HG03439 (cell line): ENCODE measurements around the gene DBH.

Experiments
- ATAC-seq: cut with Tn5 transposase; IDR thresholded peaks from one replicate; pipeline ENCODE4 v1.9.1; 2021; ENCODE audit warnings: mild to moderate bottlenecking, moderate library complexity; ENCODE audit not compliant: unreplicated experiment

DBH gene

DNA sequence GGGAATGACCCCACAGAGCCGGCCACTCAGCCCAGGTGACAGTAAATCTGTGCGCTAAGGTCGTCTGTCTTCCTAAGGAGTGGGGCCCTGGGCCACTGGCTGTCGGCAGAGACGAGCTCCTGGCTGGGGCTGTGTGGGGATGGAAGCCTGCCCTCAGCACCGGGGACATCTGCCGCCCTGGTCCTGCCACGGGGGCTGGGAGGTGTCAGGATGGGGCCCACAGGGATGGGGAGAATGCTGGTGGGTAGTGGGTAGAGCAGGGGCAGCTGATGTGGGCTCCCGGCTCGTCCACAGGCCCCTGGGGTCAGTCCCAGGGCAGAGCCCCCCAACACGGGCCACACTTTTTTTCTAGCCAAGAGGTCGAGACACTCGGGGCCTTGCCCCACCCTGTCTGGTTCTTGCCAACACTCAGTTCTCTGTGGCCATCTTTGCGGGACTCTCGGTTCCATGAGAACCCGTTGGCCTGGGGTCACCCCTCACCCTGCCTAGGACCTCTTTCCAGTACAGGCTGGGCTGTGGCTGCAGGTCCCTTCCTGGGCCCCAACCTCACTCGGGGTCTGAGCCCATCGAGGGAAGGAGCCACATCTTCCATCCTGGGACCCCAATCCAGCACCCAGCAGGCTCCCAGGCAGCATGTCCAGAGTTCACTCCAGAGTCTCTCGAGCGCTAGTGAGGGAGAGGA is 45.0 kb downstream of the DBH start:
- no peak for ATAC-seq

DNA sequence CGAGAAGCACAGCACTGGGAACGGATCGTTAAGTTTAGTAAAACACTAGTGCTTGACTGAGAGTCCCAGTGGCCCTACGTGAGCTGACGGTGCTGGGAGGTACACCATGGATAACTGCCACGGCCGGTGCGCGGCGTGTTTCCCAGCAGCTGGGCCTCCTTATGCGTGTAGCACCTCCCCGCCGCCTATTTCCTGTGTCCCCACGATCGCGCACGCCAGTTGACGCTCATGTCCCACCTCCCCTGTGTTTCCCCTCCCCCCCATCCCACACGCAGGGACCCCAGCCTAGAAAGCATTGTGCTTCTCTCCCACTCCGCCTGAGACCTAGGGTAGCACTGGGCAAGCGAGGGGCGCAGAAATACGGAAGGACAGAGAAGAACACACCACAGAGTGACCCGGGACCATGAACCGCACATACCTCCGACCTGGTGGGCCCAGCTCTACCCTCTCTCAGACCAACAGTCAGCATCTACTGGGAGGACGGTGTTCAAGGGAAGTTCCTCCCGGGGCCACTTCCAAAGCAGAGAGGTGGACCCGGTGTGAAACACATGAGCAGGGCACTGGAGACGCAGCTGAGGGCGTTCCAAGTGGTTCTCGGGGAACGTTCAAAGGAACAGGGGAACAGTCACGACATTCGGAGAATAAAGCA is 45.6 kb downstream of the DBH start:
- no peak for ATAC-seq

DNA sequence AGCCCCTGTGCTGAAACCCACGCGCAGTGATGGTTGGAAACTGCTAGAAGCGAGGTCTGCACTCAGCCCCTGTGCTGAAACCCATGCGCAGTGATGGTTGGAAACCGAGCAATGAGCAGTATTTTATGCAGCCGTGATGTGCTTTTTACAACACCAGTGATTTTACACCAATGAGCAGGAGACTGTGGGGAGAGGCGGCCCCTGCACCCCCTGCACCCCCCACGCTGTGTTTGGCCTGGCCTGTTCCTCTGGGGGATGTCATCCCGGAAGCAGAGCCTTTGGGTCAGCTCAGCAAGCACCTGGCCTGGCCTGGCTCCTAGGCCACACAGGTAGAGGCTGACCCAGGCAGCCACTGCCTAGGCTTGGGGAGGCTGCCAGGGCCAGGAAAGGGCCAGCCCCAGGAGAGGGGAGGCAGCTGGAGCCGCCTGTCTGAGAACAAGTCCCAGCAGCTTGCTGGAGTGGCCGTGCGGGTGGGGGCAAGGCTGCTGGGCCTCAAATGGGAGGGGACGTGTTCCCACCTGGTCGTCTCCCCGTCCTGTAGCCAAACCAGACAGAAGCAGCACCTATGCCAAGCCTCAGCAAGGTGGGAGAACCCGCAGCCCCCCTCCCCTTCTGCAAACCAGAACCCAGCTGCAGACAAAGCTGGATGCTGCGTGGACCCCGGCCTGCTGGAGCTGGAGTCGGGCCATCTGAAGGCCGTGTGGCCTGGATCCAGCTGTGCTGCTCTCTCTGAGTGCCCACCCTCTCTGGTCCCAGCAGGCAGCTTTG is 46.8 kb downstream of the DBH start:
- ATAC-seq: no peak

DNA sequence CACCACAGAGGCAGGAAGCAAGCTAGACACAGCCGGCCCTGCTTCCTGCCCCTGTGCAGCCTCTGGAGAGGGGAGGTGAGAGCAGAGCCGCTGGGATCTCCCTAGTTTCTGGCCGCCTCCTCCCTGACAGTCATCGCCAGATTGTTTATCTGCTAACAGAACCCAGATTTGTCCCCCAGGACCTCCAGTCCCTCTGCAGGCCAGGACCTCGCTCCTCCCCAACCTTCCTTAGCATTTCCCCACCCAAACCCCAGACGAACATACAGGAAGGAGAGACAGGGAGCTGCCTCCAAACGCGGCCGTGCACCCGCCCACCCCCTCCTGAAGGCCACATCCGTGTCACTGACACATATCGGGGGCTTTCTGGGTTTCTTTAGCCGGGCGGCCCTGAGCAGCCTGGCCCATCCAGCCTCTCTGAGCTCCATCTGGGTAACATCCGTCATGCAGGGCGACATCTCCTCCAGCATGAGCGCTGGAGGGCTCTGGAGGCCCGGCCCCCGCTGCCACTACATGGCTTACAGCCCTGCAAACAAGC is 47.5 kb downstream of the DBH start:
- no peak for ATAC-seq

DNA sequence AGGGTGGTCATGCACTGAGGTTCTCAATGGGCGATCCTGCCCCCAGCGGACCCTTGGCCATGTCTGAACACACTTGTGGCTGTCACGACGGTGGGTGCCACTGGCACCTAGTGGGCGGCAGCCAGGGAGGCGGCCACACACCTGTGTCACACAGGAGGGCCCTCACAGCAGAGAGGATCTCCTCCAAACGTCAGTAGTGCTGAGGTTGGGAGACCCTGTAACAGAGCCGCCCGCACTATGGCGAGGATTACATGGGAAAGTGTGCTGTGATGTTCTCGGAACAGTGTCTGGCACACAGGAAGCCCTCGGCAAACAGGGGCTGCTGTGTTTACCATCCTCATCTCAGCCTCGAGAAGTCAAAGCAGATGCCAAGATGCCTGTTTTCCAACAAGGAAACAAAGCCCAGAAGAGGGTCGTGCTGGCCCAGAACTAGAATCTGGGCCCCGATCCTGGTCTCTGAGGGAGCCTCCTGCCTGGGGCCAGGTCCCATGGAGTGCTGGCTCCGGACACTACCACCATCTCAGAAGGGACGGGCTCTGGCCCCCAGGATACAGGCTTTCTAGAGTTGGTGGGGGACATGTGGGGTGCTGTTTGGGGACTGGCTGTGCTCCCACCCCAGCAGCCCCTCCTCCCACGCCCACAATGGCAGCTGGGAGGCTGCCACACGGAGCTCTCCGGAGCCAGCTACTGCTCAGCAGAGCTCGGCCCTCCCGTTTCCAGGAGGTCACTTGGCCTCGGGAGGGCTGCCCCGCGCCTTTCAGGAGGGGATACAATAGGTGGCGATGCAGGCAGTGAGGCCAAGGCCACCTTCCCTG is 48.2 kb downstream of the DBH start:
- ATAC-seq: no peak

DNA sequence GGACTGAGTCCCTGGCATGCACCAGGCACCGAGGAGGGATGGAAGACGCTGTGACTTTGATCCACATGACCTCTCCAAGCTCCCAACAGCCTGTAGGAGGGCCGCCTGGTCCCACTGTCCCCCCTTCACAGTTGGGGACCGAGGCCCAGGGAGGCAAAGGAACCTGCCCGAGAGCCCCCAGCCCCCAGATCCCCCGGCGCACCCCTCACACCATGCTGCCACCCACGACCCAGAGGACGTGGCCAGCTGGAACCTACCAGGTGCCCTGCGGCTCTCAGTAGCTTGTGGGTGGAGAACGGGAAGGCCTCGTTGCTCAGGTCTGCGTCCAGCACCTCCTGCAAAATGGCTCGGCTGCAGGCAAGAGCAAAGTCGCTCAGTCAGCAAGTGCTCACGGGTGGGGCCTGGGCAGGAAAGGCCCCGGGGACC is 48.8 kb downstream of the DBH start:
- no peak for ATAC-seq

DNA sequence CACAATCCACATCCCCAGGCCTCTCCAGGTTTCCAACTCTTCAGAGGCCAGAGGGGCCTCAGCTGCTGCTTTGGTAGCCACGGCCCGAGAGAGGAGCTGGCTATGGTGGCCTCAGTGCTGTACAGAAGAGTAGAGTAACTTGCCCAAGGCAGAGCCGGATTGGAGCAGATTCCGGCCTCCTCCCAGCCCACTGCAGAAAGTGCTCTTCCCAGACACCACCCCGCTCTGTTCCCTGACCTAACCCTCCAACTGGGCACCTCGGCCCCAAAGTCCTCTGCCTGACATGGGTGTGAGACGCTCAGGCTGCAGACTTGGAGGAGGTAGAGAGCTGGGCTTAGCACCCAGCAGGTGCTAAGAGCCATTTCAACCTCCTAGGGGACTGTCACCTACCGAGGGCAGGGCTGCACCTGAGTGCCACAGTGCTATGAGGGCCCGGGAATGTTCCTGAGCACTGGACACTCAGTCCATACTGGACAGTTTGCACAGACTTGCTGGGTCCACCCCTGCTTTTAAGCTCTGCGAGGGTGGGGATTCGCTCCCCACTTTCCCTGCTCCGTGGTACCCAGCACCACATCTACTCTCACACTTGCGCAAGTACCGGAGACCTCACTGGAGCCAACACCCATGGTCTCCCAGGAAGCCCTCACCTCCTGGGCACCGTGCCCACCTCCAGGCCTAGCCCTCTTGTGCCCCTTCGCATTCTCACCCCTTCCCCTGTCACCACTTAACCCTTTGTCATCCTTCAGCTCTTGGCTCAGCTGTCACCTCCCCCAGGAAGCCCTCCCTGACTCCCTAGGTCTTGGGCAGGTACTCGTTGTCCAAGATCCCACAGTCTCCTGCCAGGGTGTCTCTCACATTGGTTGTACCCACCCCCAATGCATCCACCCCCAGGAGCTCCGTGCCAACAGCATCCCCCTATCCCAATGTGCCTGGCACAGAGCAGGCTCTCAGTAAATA is 49.8 kb downstream of the DBH start:
- no peak for ATAC-seq

DNA sequence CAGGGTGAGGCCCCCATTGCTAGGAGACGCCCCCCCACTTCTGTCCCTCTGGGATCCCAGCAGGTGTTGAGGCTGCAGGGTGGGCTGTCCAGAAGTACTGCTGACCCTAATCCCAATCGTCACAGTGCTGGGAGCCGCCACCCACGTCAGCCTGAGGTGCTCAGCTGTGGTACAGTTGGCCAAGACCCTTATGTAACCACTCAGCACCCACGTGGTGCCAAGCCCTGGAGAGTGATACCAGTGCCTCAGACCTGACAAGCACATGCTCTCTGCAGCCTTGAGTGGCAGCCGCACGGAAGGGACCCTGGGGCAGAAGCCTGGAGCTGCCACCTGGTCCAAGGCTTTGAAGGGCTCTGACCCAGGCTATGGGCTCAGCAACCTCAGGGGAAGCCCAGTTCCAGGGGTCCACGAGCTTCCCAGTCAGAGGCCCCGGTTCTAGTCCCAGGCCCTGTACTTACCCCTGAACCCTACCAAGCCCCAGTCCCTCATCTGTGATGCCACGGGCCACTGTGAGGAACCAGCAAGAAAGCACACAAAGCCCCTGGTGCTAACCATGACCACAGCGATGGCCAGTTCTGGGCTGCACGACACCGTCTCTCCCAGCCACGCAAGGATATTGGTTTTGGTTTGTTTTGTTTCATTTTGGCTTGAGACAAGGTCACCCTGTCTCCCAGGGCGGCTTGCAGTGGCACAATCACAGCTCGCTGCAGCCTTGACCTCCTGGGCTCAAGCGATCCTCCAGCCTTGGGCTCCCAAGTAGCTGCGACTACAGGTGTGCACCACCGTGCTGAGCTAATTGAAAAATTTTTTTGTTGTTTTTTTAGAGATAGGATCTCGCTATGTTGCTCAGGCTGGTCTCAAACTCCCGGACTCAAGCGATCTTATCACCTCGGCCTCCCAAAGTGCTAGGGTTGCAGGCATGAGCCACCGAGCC is 50.7 kb downstream of the DBH start:
- no peak for ATAC-seq

DNA sequence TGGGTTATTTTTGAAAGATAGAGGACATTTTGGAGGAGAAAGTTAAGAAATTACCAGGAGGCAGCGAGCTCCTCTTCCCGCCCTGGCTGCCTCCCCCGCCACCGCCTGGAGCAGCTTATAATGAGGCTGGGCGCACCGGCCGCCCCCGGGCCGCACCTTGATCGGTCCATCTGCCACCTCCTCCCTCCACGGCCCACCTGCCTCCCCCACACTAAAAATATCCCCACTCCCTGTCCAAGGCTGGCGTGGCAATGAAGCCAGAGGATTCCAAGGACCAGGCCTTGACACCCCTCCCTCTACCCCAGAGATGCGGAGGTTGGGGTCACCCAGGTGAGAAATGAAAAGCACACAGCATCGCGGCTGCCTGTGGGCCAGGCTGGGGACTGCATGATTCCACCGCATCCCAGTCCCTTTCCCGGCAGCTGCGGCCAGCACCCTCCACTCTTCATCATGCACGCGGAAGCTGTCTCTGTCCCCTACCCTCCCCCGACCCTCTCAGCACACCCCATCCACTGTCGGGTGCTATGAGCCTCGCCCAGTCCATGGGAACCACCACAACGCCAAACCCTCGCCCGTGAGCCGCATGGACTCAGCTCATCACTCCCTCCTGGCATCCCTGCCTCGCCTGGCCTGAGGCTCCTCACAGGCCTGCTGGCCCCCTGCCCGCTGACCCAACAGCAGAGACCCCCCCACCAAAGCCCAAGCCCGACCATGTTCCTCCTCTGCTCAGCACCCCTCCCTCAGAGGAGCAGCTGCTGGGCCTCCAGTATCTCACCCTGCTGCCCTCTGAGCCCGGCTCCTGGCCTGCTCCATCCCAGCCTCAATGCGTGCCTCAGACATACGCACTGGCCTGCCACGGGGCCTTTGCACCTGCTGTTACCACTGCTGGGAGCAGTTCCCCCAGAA is 51.9 kb downstream of the DBH start:
- ATAC-seq: no peak

DNA sequence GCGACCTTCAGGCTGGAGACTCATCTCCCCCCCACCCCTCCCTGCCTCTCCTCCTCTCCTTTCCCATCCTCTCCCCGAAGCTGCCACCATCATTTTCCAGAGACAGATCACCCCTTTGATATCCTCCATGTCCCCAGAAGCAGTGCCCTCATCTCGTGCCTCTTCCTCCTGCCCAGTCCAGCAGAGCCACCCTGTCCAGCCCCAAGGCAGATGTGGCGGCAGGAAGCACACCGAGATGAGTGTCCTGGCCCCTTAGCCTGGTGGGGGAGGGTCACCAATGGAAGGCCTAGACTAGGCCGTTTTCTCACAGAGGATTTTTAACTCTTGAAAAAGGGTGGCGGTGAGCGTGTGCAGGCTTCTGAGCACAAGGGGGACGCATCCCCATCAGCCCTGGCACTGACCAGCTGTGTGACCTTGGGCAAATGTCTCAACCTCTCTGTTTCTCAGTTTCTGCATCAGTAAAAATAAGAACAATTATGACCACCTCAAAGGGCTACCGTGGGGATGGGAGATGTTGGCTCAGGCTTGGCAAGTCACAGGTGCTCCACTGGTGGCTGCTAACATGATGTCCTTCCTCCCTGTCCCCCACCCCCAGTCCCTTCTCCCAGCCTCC is 53.1 kb downstream of the DBH start:
- ATAC-seq: no peak

DNA sequence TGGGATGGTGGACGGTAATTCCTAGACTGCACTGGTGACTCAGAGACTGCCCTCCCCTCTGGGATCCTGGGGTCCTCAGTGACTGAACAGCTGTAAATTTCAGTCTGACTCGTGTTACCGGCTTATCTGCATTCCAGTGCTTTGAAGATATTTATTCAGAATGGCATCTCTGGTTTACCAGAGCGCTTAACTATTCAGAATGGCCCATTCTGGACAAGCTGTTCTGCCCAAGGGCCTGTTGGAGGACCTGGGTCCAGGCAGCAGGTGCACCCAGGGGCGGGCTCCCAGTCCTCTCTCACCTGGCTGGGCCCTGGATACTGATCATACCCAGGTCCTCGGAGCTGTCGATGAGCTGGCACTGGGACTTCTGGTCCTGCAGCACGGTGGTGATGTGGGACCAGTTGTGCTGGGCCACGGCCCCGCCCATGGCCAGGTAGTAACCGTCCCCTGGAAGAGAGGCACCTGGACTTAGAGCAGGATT is 54.0 kb downstream of the DBH start:
- no peak for ATAC-seq

DNA sequence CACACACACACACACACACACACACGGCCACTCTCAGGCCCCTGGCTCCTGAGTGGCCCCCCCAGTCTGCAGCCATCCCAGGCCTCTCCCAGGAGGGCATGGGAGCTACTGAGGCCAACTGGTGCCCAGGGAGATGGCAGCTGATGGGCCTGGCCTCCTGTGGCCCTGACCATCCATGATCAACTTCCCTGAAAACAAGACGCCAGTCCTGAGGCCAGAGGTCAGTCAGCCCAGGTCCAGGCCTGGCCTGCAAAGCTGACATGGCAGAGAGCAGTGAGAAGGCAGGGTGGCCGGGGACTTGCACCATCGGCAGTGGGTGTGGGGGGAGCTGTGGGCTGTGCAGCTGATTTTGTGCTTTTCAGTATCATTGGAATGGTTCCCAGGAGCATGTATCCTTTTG is 55.0 kb downstream of the DBH start:
- ATAC-seq: no peak

DNA sequence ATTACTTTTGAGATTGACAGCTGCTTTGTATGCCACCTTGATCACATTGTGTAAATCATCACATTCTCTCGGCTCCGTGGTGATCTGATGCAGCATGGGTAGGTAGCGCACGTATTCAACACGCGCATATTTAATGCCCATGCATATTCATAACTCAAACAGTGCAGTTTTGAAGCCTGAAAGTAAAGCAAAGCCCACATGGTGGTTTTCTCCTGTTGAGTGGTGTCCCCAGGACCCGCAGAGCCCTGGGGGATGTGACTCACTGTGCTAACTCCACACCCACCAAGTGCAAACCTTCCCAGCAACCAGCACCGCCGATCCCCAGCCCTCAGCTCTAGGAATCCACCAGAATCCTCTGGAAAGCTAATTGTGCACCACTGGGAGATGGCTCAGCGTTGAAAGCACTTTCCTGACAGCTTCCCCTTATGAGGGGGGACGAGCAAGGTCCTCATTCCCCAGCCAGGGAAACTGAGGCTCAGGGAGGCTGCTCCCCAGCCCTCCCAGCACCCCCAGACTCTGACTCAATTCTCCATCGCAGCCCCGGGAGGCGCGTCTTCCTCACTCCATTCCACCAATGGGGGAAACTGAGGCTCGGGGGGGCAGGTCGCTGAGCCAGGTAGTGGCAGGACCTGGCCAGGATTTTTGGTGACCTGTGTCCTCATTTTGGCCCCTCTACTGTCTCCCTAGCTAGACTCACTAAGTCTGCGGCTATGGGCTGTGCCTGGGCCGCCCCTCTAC is 55.6 kb downstream of the DBH start:
- ATAC-seq: no peak

DNA sequence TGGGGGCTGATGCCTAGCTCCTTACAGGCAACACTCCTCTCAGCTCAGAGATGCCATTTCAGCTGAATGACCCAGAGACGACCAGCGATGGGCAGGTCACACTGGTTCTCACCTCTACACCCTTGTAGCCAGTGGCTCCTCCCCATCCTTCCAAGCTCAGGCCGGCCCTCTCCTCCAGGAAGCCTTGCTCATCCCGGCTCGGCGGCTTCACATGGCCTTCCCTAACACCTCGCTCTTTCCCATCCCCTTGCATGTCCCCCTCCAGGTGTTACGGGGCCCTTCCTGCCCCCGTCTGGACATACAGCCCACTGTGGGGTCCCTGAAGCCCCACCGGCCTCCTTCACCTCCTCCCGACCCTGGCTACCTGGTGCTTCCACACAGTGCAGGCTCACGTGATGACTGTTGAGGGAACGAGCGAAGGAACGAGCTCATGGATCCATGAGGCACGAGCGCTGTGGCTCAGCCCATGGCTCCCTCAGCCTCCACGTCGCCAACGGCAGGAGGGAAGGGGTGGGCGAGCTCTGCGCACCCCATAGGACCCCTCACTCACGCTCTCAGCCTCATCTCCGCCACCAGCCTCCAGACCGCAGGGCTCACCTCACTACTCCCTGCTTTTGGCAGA is 56.3 kb downstream of the DBH start:
- no peak for ATAC-seq

DNA sequence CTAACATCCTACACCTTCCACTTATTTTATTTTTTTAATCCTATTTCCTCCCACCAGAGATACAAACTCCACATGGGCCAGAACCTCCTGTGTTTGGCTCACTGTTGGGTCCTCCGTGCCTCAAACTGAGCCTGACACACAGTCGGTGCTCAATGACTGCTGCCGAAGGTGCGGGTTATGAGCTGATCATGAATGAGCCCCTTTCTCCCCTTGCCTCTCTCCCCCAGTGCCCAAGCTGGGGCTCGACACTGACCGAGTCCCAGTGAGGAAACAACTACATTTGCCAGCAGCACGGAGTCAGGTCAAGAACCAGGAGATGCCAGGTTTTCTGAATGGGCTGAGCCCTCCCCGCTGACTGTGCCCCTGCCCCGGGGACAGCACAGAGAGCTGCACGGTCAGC is 57.0 kb downstream of the DBH start:
- ATAC-seq: no peak
